GM20431 (cell line): ENCODE measurements around the gene GLCE.

Source experiments
- in situ Hi-C: fragments of 300-500 bp; cut with MseI, MboI; formaldehyde crosslinking; loops from one replicate; pipeline ENCODE4 v1.15.0; 2020; ENCODE audit warnings: low sequenced_read_pairs; ENCODE audit not compliant: unreplicated experiment

The GLCE gene

DNA sequence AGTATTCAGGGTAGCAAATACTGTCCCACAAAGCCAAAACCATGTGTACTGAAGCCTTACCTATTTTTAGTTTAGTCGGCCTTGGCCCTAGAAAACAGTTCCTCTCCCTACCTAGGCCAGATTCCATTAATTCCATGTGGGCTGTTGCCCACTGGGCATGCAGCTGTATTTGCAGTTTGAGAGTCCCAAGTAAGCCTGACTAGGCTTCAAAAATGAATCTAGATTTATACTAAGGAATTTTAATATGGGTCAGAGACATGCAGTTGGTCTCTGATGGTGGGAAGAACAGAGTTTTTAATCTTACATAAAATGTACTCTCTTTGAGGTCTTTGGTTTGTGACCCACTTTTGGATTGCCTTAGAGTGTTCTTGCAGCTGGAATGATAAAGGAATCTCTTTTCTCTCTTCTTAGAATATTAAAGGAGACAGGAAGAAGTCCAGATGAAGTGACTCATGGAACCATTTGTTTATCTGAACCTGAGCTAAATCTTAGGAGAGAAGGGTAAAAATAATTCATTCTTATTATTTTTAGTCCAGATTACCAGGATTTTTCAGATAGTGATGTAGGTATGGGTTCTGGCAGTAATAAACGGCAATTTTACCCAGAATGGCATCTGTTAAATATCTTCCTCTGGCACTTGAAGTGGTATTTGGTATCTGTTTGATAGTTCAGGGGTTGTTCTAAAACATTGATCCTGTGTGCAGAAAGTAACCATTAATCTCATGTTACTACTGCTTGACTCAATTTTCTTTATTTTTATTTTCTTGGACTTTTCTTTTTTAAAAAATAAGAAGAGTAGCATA, 33.8 kb downstream of the GLCE start:
- in situ Hi-C loops: no loop called here

- in situ Hi-C loops: no loop called here
These were observed 34.4 kb downstream of the GLCE start for GRCh38 chr15:69194854-69195253.

DNA sequence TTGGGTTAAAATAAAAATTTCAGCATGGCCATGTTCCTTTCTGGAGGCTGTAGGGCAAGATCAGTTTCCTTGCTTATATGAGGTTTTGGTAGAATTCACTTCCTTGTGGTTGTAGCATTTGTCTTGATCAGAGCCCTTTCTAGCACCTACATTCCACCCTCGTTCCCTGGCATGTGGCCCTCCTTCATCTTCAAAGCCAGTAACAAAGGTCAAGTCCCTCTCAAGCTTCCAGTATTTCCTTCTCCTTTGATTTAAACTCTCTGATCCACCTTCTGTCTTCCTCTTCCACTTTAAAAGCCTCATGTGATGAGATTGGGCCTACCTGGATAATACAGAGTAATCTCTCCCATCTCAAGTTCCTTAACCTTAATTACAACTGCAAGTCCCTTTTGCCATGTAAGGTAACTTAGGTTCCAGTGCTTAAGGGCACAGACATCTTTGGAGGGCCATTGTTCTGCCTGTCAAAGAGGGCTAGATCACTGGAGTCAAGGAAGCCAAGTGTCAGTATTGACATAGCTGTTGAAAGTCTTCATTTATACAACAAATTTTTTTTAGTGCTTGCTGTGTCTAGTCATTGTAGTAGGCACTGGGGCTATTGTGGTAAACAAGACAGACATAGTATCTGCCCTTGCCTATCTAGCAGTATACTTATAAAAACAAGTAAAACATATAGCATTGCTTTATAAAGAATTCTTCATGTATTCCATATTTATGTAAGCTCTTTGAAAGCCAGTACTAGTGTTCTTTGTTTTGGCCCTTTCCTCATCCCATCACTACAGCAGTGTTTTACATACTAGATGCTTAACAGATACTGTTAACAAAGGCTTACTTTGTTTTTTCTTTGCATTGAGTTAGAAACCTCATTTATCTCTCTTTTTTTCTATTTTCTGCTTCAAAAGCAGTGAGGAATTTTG, 40.7 kb downstream of the GLCE start:
- in situ Hi-C loops: no loop called here

- in situ Hi-C loops: no loop called here
These were observed 45.6 kb downstream of the GLCE start for GRCh38 chr15:69206079-69206478.

DNA sequence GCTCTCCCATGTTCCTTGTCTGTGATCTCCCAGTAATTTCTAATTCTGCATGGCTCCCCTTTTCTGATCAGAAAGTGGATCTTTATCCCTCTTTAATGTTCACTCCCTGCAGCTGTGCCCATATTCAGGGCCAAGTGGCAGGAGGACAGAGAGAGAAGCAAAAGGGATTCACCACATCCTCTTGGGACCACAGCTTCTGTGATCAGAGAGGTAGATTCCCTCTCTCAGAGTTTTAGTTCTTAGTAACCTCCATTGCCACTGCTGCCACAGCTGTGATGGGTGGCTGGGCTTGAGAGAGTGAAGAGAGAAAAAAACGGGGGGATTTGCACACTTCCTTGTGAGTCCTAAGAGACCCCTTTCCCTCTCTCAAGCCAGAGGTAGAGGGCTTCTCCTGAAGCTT, 49.2 kb downstream of the GLCE start:
- in situ Hi-C loops: no loop called here

DNA sequence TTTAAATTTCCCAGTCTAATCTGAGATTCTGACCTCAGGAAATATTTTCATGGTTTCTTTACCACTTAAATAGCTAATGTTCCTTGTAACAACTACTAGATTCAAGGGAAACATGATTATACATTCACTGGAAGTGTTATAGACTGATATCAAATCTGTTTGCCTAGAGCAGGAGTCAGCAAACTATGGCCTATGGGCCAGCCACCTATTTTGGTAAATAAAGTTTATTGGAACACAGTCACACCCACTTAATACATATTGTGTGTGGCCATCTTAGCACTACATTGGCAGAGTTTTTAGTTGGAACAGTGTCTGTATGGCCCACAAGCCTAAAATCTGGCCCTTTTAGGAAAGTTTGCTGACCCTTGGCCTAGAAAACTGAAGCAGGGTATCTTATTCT, 50.1 kb downstream of the GLCE start:
- in situ Hi-C loops: no loop called here

DNA sequence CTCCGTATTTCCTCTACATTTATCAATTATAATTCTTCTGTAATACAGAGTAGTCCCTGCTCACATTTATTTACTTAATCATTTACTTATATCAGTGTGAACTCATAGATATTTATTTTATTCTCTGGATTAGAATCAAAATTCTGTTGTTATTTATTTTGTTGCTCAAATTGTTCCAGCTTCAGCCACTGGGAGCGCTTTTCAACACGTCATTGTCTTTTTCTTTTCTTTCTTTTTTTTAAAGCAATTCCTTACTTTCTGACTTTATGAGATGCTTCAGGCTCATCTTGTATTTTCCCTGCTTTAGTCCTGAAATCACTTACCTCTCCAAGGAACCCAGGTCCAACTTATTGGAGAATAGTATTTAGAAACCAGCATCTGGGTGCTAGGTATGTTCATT, 53.4 kb downstream of the GLCE start:
- in situ Hi-C loops: no loop called here

GRCh38 chr15:69215314-69216035, 55.0 kb downstream of the GLCE start:
- in situ Hi-C loops: no loop called here

- in situ Hi-C loops: no loop called here
These were observed 56.9 kb downstream of the GLCE start for GRCh38 chr15:69217381-69217780.

- in situ Hi-C loops: no loop called here
These were observed 59.3 kb downstream of the GLCE start for GRCh38 chr15:69219690-69220089.

DNA sequence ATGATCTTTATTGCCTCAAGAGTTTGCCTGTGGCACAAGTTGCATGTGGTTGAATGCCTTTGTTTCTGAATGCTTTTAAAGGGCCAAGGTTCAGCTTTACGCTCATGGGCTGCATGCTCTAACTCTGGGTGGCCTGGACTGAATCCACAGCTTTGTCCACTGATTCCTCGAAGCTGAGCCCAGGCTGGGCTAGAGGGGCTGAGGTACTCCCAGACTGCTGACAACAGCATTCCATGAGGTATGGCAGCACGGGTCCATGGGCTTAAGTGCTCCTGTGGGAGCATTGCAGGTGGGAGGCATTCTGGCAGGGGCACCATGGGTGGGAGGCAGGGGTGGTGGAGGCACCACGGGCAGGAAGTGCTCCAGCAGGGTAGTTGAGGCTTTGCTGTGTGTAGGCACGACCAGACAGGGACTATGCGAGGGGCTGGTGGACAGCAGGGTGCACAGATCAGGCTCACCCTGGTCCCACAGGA, 61.6 kb downstream of the GLCE start:
- in situ Hi-C loops: no loop called here

DNA sequence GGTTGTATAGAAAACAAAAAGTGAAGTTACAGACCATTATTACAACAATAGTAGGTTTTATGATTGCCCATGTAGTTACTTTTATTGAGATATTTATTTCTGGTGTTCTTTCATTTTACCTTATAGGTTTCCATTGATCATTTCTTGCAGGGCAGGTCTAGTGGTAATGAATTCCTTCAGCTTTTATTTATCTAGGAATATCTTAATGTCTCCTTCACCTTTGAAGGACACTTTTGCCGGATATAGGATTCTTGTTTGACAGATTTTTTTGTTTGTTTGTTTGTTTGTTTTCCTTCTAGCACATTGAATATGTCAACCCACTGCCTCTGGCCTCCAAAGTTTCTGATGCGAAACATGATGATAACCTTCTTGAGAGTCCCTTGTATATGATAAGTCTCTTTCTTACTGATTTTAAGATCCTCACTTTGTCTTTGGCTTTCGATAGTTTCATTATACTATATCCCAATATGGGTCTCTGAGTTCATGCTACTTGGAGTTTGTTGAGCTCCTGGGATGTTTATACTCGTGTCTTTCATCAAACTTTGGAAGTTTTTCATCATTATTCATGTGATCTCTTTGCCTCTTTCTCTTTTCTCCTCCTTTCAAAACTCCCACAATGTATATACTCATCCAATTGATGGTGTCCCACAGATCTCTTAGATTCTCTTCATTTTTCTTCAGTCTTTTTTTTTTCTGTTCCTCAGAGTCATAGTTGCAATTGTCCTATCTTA, 62.8 kb downstream of the GLCE start:
- in situ Hi-C loops: no loop called here

GRCh38 chr15:69224383-69224782, 63.9 kb downstream of the GLCE start:
- in situ Hi-C loops: no loop called here

GRCh38 chr15:69225355-69226022, 65.1 kb downstream of the GLCE start:
- in situ Hi-C loops: no loop called here

DNA sequence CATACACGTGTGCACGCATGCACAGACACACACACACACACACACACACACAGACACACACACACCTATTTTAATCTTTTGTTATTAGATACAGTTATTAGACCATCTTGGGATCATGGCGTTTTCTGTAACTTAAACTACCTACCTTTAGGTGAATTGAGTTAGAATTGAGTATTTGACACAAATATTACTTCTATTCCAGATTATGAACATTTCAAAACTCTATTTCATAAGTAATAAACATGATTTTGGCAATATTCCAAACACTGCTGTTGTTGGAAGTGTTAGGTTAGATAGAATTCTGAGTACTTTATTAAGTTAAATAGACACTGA, 65.6 kb downstream of the GLCE start:
- in situ Hi-C loops: no loop called here

GRCh38 chr15:69232144-69232543, 71.7 kb downstream of the GLCE start:
- in situ Hi-C loops: no loop called here

GRCh38 chr15:69232765-69233164, 72.3 kb downstream of the GLCE start:
- in situ Hi-C loops: no loop called here

- in situ Hi-C loops: no loop called here
These were observed 74.2 kb downstream of the GLCE start for GRCh38 chr15:69234676-69235075.

DNA sequence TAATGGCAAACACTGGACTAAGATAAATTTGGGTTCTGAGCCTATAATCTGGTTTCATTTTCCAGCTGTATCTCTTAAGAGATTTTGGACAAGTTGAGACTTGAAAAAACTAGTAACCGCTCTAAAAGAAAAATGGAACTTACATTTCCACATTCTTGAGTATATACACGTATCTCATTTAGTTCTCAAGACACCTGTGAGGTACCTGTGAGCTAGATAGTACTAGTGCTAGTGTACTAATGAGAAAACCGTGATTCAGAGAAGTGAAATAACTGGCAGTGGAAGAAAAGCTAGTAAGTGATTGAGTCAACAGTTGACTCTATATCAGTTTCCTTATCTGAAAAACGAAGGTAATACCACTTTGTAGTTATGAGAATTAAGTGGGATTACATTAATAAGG, 76.1 kb downstream of the GLCE start:
- in situ Hi-C loops: no loop called here
